OCI-LY7 (cell line): ENCODE data around the gene NUB1.

Source experiments
- CTCF ChIP-seq: fragments of 200-600 bp; sonication (generic); conservative IDR thresholded peaks from 2 replicates; pipeline ENCODE4 v1.5.1; 2014; ENCODE audit warnings: mild to moderate bottlenecking, antibody characterized with exemption, low read length, moderate library complexity, mixed read lengths
- EZH2phosphoT487 ChIP-seq: fragments of 200-600 bp; sonication (generic); IDR thresholded peaks from 2 replicates; pipeline ENCODE4 v1.6.1; 2018; ENCODE audit warnings: low read depth, borderline replicate concordance, mild to moderate bottlenecking, mixed run types, antibody characterized with exemption, low read length, moderate library complexity, mixed read lengths

GRCh38 chr7:151308256-151308655 is 33.4 kb upstream of the NUB1 start:
- TF ChIP-seq CTCF (no peak), EZH2phosphoT487 (no peak)
